SK-N-SH (cell line): ENCODE measurements around the gene ARHGAP4. TPM values are rescaled to one million over a fixed set of nuclear protein-coding genes. Genes with fewer than 3 reads are reported as not detected.

Experiments used
- CTCF ChIA-PET: fragments of 300-600, 350-600 bp; formaldehyde crosslinking; extraction: SDS; loops from one replicate; lab custom pipeline; 2021; lab: Yijun Ruan, JAX
- POLR2A ChIA-PET: fragments of 350-600 bp; sonication (Branson Sonifier 250); formaldehyde crosslinking; extraction: SDS; loops from one replicate; lab custom pipeline; 2020; ENCODE audit warnings: antibody characterized with exemption, inconsistent platforms; lab: Yijun Ruan, JAX
- DNase-seq: peaks from one replicate; pipeline ENCODE4 v3.0.0; 2012
- H2AFZ ChIP-seq: fragments of 200-600 bp; sonication (generic); 2 replicates; pipeline ENCODE4 v1.8.1; 2016; ENCODE audit warnings: antibody characterized with exemption, mild to moderate bottlenecking, low read depth
- H3F3A ChIP-seq: fragments of 200-600 bp; sonication (generic); replicated peaks from 2 replicates; pipeline ENCODE3; 2016; ENCODE audit warnings: antibody characterized with exemption, mild to moderate bottlenecking; ENCODE audit not compliant: insufficient read depth
- H3K27ac ChIP-seq, 2 experiments: fragments of 200-500 bp in 1 of 2; fragments of 200-600 bp in 1 of 2; sonication (Bioruptor generic) in 1 of 2; sonication (generic), shearing (Covaris generic) in 1 of 2; 2 replicates each; pipeline versions ENCODE4 v1.5.1 to v1.6.1; 2014 to 2016; ENCODE audit warnings: low read depth in 2 of 2, inconsistent platforms in 1 of 2, low read length in 1 of 2, mild to moderate bottlenecking in 1 of 2, mixed read lengths in 1 of 2
- H3K27me3 ChIP-seq: fragments of 200-600 bp; sonication (generic), shearing (Covaris generic); 2 replicates; pipeline ENCODE4 v1.6.1; 2016; ENCODE audit warnings: mixed run types; ENCODE audit not compliant: insufficient read depth
- H3K36me3 ChIP-seq, 2 experiments: fragments of 200-500 bp in 1 of 2; fragments of 200-600 bp in 1 of 2; sonication (Bioruptor generic) in 1 of 2; sonication (generic) in 1 of 2; replicated peaks in 1 of 2; 2 replicates each; pipeline versions ENCODE3 to v1.5.1; 2014 to 2016; ENCODE audit warnings: low read length in 1 of 2, mild to moderate bottlenecking in 1 of 2; ENCODE audit not compliant: insufficient read depth in 2 of 2, control insufficient read depth in 1 of 2
- H3K4me1 ChIP-seq, 2 experiments: fragments of 200-500 bp in 1 of 2; fragments of 200-600 bp in 1 of 2; sonication (Bioruptor generic) in 1 of 2; sonication (generic), shearing (Covaris generic) in 1 of 2; 2 replicates each; pipeline versions ENCODE4 v1.5.1 to v1.6.1; 2014 to 2016; ENCODE audit warnings: low read depth in 1 of 2, low read length in 1 of 2, mixed run types in 1 of 2; ENCODE audit not compliant: insufficient read depth in 2 of 2, control insufficient read depth in 1 of 2
- H3K4me2 ChIP-seq: fragments of 200-600 bp; sonication (generic), shearing (Covaris generic); 2 replicates; pipeline ENCODE4 v1.6.1; 2017; ENCODE audit warnings: mixed run types
- H3K4me3 ChIP-seq, 2 experiments: fragments of 200-500 bp in 1 of 2; fragments of 200-600 bp in 1 of 2; sonication (Bioruptor generic) in 1 of 2; sonication (generic), shearing (Covaris generic) in 1 of 2; 2 replicates each; pipeline versions ENCODE4 v1.5.1 to v1.8.1; 2014 to 2016; ENCODE audit warnings: low read depth in 2 of 2, inconsistent platforms in 1 of 2, low read length in 1 of 2, mild to moderate bottlenecking in 1 of 2, mixed read lengths in 1 of 2, moderate library complexity in 1 of 2
- H3K79me2 ChIP-seq: fragments of 200-600 bp; sonication (generic); 2 replicates; pipeline ENCODE4 v1.8.1; 2017; ENCODE audit warnings: mild to moderate bottlenecking; ENCODE audit not compliant: insufficient read depth
- H3K9ac ChIP-seq: fragments of 200-600 bp; sonication (generic); 2 replicates; pipeline ENCODE4 v1.6.1; 2017; ENCODE audit warnings: mixed run types
- H3K9me2 ChIP-seq: fragments of 200-600 bp; sonication (generic); 2 replicates; pipeline ENCODE4 v1.6.1; 2017; ENCODE audit warnings: mixed run types
- H3K9me3 ChIP-seq: fragments of 200-600 bp; sonication (generic); 2 replicates; pipeline ENCODE4 v1.6.1; 2017; ENCODE audit warnings: mixed run types, mild to moderate bottlenecking, moderate library complexity
- H4K20me1 ChIP-seq: fragments of 200-600 bp; sonication (generic); 2 replicates; pipeline ENCODE4 v1.6.1; 2017; ENCODE audit warnings: mild to moderate bottlenecking, mixed run types; ENCODE audit not compliant: insufficient read depth
- EP300 ChIP-seq, 2 experiments: IDR thresholded peaks; 2 replicates each; pipeline versions ENCODE4 v1.4.0 to v1.6.1; 2012; ENCODE audit warnings: borderline replicate concordance in 1 of 2, low read depth in 1 of 2, low read length in 1 of 2
- FOSL2 ChIP-seq: IDR thresholded peaks from 2 replicates; pipeline ENCODE4 v1.4.0; 2012; ENCODE audit warnings: low read depth, mild to moderate bottlenecking, moderate library complexity, borderline replicate concordance
- FOXJ3 ChIP-seq: sonication (generic); formaldehyde crosslinking; IDR thresholded peaks from 2 replicates; pipeline ENCODE4 v1.5.1; 2020; ENCODE audit warnings: mild to moderate bottlenecking, missing genetic modification reagents
- FOXM1 ChIP-seq: IDR thresholded peaks from 2 replicates; pipeline ENCODE4 v1.4.0; 2012; ENCODE audit warnings: low read depth, mild to moderate bottlenecking
- GABPA ChIP-seq: IDR thresholded peaks from 2 replicates; pipeline ENCODE4 v1.4.0; 2012; ENCODE audit warnings: low read depth, mild to moderate bottlenecking
- GATA2 ChIP-seq: sonication (generic); formaldehyde crosslinking; IDR thresholded peaks from 2 replicates; pipeline ENCODE4 v1.5.0; 2020; ENCODE audit warnings: mild to moderate bottlenecking, missing genetic modification reagents
- MEF2A ChIP-seq: IDR thresholded peaks from 2 replicates; pipeline ENCODE4 v1.4.0; 2012; ENCODE audit warnings: low read depth, borderline replicate concordance
- MXI1 ChIP-seq: IDR thresholded peaks from 2 replicates; pipeline ENCODE4 v1.6.1; 2012; ENCODE audit warnings: mild to moderate bottlenecking, low read depth, low read length, improper control_type of control experiment
- NFIC ChIP-seq: IDR thresholded peaks from 2 replicates; pipeline ENCODE4 v1.4.0; 2012; ENCODE audit warnings: borderline replicate concordance
- NRF1 ChIP-seq: IDR thresholded peaks from 2 replicates; pipeline ENCODE4 v1.6.1; 2012; ENCODE audit warnings: low read depth, mild to moderate bottlenecking, low read length
- POLR2AphosphoS5 ChIP-seq: IDR thresholded peaks from 2 replicates; pipeline ENCODE4 v1.6.1; 2012; ENCODE audit warnings: low read depth, low read length
- RAD21 ChIP-seq: IDR thresholded peaks from 2 replicates; pipeline ENCODE4 v1.6.1; 2012; ENCODE audit warnings: mild to moderate bottlenecking, low read length
- RCOR1 ChIP-seq: fragments of 150-350 bp; IDR thresholded peaks from 2 replicates; pipeline ENCODE4 v1.6.1; 2017; ENCODE audit warnings: antibody characterized with exemption, low read length
- RXRA ChIP-seq: IDR thresholded peaks from 2 replicates; pipeline ENCODE4 v1.4.0; 2012; ENCODE audit warnings: low read depth, mild to moderate bottlenecking, borderline replicate concordance
- SIN3A ChIP-seq: IDR thresholded peaks from 2 replicates; pipeline ENCODE4 v1.6.1; 2012; ENCODE audit warnings: low read depth, mild to moderate bottlenecking, low read length, moderate library complexity, borderline replicate concordance
- SMC3 ChIP-seq: IDR thresholded peaks from 2 replicates; pipeline ENCODE4 v1.6.1; 2012; ENCODE audit warnings: low read depth, low read length, improper control_type of control experiment
- TAF1 ChIP-seq: IDR thresholded peaks from 2 replicates; pipeline ENCODE4 v1.6.1; 2012; ENCODE audit warnings: low read depth, mild to moderate bottlenecking, low read length, moderate library complexity, borderline replicate concordance
- YY1 ChIP-seq: IDR thresholded peaks from 2 replicates; pipeline ENCODE4 v1.4.0; 2012; ENCODE audit warnings: low read depth, mild to moderate bottlenecking
- WGBS: methylation state at CpG from one replicate; pipeline ENCODE4 v1.1.6; 2017; ENCODE audit warnings: low lambda C conversion rate; 5-methylcytosine and 5-hydroxymethylcytosine counted together
- polyA plus RNA-seq, 3 experiments: library from polyadenylated mRNA; depleted of rRNA; stranded (reverse); fragments of >200 nt; gene quantifications; 2 replicates each; pipeline ENCODE4 v1.2.3, GENCODE V29; 2012
- TF ChIP-seq, protein P1 (sequence below): fragments of 200-600 bp; sonication (generic); IDR thresholded peaks from 2 replicates; pipeline ENCODE4 v1.6.1; 2017; ENCODE audit warnings: antibody characterized with exemption, mild to moderate bottlenecking, moderate library complexity
- TF ChIP-seq, protein P2 (sequence below): IDR thresholded peaks from 2 replicates; pipeline ENCODE4 v1.4.0; 2012; ENCODE audit warnings: low read depth, borderline replicate concordance
- TF ChIP-seq, protein P3 (sequence below): IDR thresholded peaks from 2 replicates; pipeline ENCODE4; 2012
- TF ChIP-seq, protein P4 (sequence below): fragments of 150-350 bp; IDR thresholded peaks from 2 replicates; pipeline ENCODE4 v1.6.1; 2017; ENCODE audit warnings: antibody characterized with exemption, low read length, low read depth, borderline replicate concordance
- TF ChIP-seq, protein P5 (sequence below): IDR thresholded peaks from 2 replicates; pipeline ENCODE4 v1.4.0; 2012; ENCODE audit warnings: low read depth, borderline replicate concordance

Gene ARHGAP4
- polyA plus RNA-seq, 1 of the 3 experiments (the other 2 are of a cell fraction), result 1.6 TPM

DNA sequence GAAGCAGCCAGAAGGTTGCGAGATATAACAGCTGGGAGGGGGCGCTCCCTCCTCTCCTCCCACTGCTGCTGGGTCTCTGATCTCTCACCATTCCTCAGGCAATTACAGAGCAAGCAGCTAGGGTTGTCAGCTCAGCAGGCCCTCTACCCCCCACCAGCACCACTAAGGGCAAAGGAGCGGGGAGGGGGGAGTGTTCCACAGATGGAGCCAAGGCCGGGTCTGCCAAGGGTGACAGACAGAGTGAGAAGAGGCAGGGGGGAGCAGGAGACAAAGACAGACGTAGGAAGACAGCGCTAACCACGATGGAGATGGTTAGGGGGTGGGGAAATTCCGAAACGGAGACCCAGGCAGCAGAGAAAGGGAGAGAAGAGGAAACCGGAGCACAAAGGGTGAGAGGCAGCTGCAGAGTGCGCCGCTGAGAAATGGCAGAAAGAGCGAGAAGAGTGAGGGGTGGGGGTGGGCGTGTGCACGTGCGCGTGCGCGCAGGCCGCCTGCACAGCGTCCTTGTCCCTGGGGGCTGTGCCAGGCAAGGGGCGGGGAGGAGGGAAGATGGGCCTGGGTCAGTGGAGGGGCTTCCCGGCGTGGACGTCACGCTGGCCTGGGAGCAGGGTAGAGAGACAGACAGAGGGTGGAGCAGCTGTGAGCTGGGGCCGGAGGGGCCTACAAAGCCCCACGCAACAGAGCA is 47.0 kb downstream of the ARHGAP4 start:
- TF ChIP-seq YY1, result no peak
- peak; percentile 10; the same call in 1 of the 2 replicates for TF ChIP-seq RAD21
- TF ChIP-seq MXI1, result 0 out of 2 replicates have a peak, but pooled peaks have one; percentile 22
- TF ChIP-seq, protein P1, sequence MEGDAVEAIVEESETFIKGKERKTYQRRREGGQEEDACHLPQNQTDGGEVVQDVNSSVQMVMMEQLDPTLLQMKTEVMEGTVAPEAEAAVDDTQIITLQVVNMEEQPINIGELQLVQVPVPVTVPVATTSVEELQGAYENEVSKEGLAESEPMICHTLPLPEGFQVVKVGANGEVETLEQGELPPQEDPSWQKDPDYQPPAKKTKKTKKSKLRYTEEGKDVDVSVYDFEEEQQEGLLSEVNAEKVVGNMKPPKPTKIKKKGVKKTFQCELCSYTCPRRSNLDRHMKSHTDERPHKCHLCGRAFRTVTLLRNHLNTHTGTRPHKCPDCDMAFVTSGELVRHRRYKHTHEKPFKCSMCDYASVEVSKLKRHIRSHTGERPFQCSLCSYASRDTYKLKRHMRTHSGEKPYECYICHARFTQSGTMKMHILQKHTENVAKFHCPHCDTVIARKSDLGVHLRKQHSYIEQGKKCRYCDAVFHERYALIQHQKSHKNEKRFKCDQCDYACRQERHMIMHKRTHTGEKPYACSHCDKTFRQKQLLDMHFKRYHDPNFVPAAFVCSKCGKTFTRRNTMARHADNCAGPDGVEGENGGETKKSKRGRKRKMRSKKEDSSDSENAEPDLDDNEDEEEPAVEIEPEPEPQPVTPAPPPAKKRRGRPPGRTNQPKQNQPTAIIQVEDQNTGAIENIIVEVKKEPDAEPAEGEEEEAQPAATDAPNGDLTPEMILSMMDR, result no peak
- no peak for TF ChIP-seq GABPA
- peak; percentile 50; the same call in 1 of the 2 replicates for TF ChIP-seq NRF1
- no peak for TF ChIP-seq FOXJ3 (CRISPR knock-in tag)
- TF ChIP-seq, protein P2, sequence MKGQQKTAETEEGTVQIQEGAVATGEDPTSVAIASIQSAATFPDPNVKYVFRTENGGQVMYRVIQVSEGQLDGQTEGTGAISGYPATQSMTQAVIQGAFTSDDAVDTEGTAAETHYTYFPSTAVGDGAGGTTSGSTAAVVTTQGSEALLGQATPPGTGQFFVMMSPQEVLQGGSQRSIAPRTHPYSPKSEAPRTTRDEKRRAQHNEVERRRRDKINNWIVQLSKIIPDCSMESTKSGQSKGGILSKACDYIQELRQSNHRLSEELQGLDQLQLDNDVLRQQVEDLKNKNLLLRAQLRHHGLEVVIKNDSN, result no peak
- no peak for TF ChIP-seq NFIC
- no peak; a peak in 1 of 4 replicates for TF ChIP-seq EP300 (IDR thresholded peaks at IDR 0.05; ENCODE audit: borderline replicate concordance in 1 of 2, low read depth in 1 of 2, low read length in 1 of 2)
- no peak for TF ChIP-seq POLR2AphosphoS5
- no peak for TF ChIP-seq FOSL2
- no peak for TF ChIP-seq RCOR1
- TF ChIP-seq, protein P3, sequence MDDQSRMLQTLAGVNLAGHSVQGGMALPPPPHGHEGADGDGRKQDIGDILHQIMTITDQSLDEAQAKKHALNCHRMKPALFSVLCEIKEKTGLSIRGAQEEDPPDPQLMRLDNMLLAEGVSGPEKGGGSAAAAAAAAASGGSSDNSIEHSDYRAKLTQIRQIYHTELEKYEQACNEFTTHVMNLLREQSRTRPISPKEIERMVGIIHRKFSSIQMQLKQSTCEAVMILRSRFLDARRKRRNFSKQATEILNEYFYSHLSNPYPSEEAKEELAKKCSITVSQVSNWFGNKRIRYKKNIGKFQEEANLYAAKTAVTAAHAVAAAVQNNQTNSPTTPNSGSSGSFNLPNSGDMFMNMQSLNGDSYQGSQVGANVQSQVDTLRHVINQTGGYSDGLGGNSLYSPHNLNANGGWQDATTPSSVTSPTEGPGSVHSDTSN, result no peak
- TF ChIP-seq GATA2, result no peak
- TF ChIP-seq RXRA, result no peak
- TF ChIP-seq TAF1, result no peak
- no peak for TF ChIP-seq FOXM1
- TF ChIP-seq SMC3, result no peak
- TF ChIP-seq MEF2A, result no peak
- TF ChIP-seq, protein P4, sequence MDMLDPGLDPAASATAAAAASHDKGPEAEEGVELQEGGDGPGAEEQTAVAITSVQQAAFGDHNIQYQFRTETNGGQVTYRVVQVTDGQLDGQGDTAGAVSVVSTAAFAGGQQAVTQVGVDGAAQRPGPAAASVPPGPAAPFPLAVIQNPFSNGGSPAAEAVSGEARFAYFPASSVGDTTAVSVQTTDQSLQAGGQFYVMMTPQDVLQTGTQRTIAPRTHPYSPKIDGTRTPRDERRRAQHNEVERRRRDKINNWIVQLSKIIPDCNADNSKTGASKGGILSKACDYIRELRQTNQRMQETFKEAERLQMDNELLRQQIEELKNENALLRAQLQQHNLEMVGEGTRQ, result no peak
- TF ChIP-seq SIN3A, result no peak
- TF ChIP-seq, protein P5, sequence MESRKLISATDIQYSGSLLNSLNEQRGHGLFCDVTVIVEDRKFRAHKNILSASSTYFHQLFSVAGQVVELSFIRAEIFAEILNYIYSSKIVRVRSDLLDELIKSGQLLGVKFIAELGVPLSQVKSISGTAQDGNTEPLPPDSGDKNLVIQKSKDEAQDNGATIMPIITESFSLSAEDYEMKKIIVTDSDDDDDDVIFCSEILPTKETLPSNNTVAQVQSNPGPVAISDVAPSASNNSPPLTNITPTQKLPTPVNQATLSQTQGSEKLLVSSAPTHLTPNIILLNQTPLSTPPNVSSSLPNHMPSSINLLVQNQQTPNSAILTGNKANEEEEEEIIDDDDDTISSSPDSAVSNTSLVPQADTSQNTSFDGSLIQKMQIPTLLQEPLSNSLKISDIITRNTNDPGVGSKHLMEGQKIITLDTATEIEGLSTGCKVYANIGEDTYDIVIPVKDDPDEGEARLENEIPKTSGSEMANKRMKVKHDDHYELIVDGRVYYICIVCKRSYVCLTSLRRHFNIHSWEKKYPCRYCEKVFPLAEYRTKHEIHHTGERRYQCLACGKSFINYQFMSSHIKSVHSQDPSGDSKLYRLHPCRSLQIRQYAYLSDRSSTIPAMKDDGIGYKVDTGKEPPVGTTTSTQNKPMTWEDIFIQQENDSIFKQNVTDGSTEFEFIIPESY, result no peak
- TF ChIP-seq, all 33 proteins: peak for 3
- Histone ChIP-seq H3K4me3 (no peak overlapping the region; a peak in 1 of 4 replicates), H3K27me3 (peaks cover 21% of the 10 kb centered on the region), H2AFZ (no peak overlapping the region), H3K9me3 (no peaks in the 10 kb centered on the region), H3K27ac (peak overlapping the region in 1 of 2 experiments; percentile 87; a peak in 2 of 4 replicates), H3K4me2 (no peak overlapping the region), H3K4me1 (peaks cover 0 to 49% of the 10 kb centered on the region in 2 experiments; a peak in 1 of 4 replicates), H3K36me3 (no peaks in the 10 kb centered on the region), H3K79me2 (no peaks in the 10 kb centered on the region), H3K9ac (no peak overlapping the region), H3K9me2 (no peaks in the 10 kb centered on the region), H4K20me1 (peaks cover 7% of the 10 kb centered on the region; the same call in 1 of the 2 replicates), H3F3A (no peaks in the 10 kb centered on the region)
- 17% methylated on average over 28 of the region's 28 CpGs for WGBS
- peak; percentile 81 for DNase-seq
- CTCF ChIA-PET, result interaction anchor here (0.9 to 2.3 kb wide), 4 partner anchors 43 to 67 kb away, joined by 3 to 8 read pairs (median 5); no protein-coding TSS in a partner anchor
- POLR2A ChIA-PET, result interaction anchor here (0.6 to 2.7 kb wide), 7 partner anchors 12 to 85 kb away, joined by 3 to 9 read pairs (median 5); partner anchors contain the start of genes IDH3G and SSR4
